HEK293 (cell line): ENCODE results near the gene TFAP2C.

Experiments
- CTCF ChIA-PET: fragments of 350-600 bp; formaldehyde crosslinking; extraction: SDS; loops from one replicate; lab custom pipeline; 2021; ENCODE audit warnings: antibody characterized with exemption; lab: Yijun Ruan, JAX
- POLR2A ChIA-PET: fragments of 300-600 bp; formaldehyde crosslinking; extraction: SDS; loops from one replicate; lab custom pipeline; 2020; ENCODE audit warnings: antibody characterized with exemption, inconsistent platforms; lab: Yijun Ruan, JAX
- H3K27ac ChIP-seq: fragments of 200-500 bp; sonication (Bioruptor generic); 2 replicates; pipeline ENCODE4 v1.5.1; 2014; ENCODE audit warnings: low read depth, low read length, control low read depth, inconsistent platforms; ENCODE audit errors: extremely low read depth
- H3K36me3 ChIP-seq, 2 experiments: fragments of 200-500 bp in 1 of 2; sonication (Bioruptor generic) in 1 of 2; 1 replicate in 1 of 2; 2 replicates in 1 of 2; pipeline ENCODE4 v1.5.1; 2014 to 2017; ENCODE audit warnings: inconsistent platforms in 2 of 2, low read length in 2 of 2; ENCODE audit not compliant: control insufficient read depth in 2 of 2, insufficient read depth in 1 of 2
- H3K4me1 ChIP-seq: fragments of 200-500 bp; sonication (Bioruptor generic); 2 replicates; pipeline ENCODE4 v1.5.1; 2014; ENCODE audit warnings: mild to moderate bottlenecking, low read length, inconsistent platforms; ENCODE audit not compliant: control insufficient read depth, insufficient read depth
- H3K4me3 ChIP-seq: 2 replicates; pipeline ENCODE4 v1.5.1; 2011; ENCODE audit warnings: low read depth, mild to moderate bottlenecking, control low read depth, low read length, moderate library complexity
- H3K9me3 ChIP-seq: fragments of 200-500 bp; sonication (Bioruptor generic); 2 replicates; pipeline ENCODE4 v1.5.1; 2014; ENCODE audit warnings: low read depth, low read length, inconsistent platforms; ENCODE audit not compliant: control insufficient read depth, insufficient read depth
- AEBP2 ChIP-seq: fragments of 450-650 bp; formaldehyde crosslinking; IDR thresholded peaks from 2 replicates; pipeline ENCODE4 v1.5.1; 2016; ENCODE audit warnings: missing biosample characterization, missing genetic modification characterization, borderline replicate concordance
- HOXA7 ChIP-seq: sonication (generic); formaldehyde crosslinking; IDR thresholded peaks from 2 replicates; pipeline ENCODE4 v1.8.1; 2022; ENCODE audit warnings: missing genetic modification reagents, borderline replicate concordance
- MYNN ChIP-seq: fragments of 450-650 bp; formaldehyde crosslinking; IDR thresholded peaks from 2 replicates; pipeline ENCODE4 v1.5.1; 2016; ENCODE audit warnings: missing biosample characterization, missing genetic modification characterization, borderline replicate concordance
- OSR2 ChIP-seq: fragments of 450-650 bp; formaldehyde crosslinking; IDR thresholded peaks from 2 replicates; pipeline ENCODE4 v1.5.1; 2016; ENCODE audit warnings: missing biosample characterization, missing genetic modification characterization
- SALL2 ChIP-seq: fragments of 450-650 bp; formaldehyde crosslinking; IDR thresholded peaks from 2 replicates; pipeline ENCODE4 v1.5.0; 2017; ENCODE audit warnings: missing biosample characterization, mild to moderate bottlenecking, missing genetic modification characterization, borderline replicate concordance
- SCRT2 ChIP-seq: fragments of 450-650 bp; formaldehyde crosslinking; IDR thresholded peaks from 2 replicates; pipeline ENCODE4 v1.5.1; 2016; ENCODE audit warnings: missing biosample characterization, missing genetic modification characterization
- TCF7L2 ChIP-seq: IDR thresholded peaks from 2 replicates; pipeline ENCODE4 v1.6.1; 2011; ENCODE audit warnings: low read depth, mild to moderate bottlenecking, inconsistent platforms, low read length, moderate library complexity, borderline replicate concordance
- ZBTB11 ChIP-seq: fragments of 450-650 bp; formaldehyde crosslinking; conservative IDR thresholded peaks from 2 replicates; pipeline ENCODE4 v1.5.1; 2016; ENCODE audit warnings: low read depth, missing biosample characterization, missing genetic modification characterization
- ZNF112 ChIP-seq: fragments of 450-650 bp; formaldehyde crosslinking; IDR thresholded peaks from 2 replicates; pipeline ENCODE4 v1.5.0; 2017; ENCODE audit warnings: missing biosample characterization, missing genetic modification characterization
- ZNF121 ChIP-seq: fragments of 450-650 bp; formaldehyde crosslinking; IDR thresholded peaks from 2 replicates; pipeline ENCODE4 v1.5.1; 2016; ENCODE audit warnings: missing biosample characterization, missing genetic modification characterization
- ZNF133 ChIP-seq: fragments of 450-650 bp; formaldehyde crosslinking; IDR thresholded peaks from 2 replicates; pipeline ENCODE4 v1.5.1; 2016; ENCODE audit warnings: missing biosample characterization, missing genetic modification characterization
- ZNF146 ChIP-seq: fragments of 450-650 bp; formaldehyde crosslinking; IDR thresholded peaks from 2 replicates; pipeline ENCODE4 v1.5.1; 2016; ENCODE audit warnings: missing biosample characterization, missing genetic modification characterization
- ZNF2 ChIP-seq: fragments of 450-650 bp; formaldehyde crosslinking; IDR thresholded peaks from 2 replicates; pipeline ENCODE4 v1.5.1; 2016; ENCODE audit warnings: missing biosample characterization, missing genetic modification characterization
- ZNF211 ChIP-seq: fragments of 450-650 bp; formaldehyde crosslinking; IDR thresholded peaks from 2 replicates; pipeline ENCODE4 v1.5.1; 2016; ENCODE audit warnings: low read depth, missing biosample characterization, missing genetic modification characterization
- ZNF24 ChIP-seq: fragments of 450-650 bp; formaldehyde crosslinking; IDR thresholded peaks from 2 replicates; pipeline ENCODE4 v1.5.1; 2016; ENCODE audit warnings: missing biosample characterization, missing genetic modification characterization
- ZNF280C ChIP-seq: fragments of 450-650 bp; formaldehyde crosslinking; IDR thresholded peaks from 2 replicates; pipeline ENCODE4 v1.5.1; 2016; ENCODE audit warnings: missing biosample characterization, missing genetic modification characterization
- ZNF335 ChIP-seq: fragments of 450-650 bp; formaldehyde crosslinking; conservative IDR thresholded peaks from 2 replicates; pipeline ENCODE4 v1.5.1; 2016; ENCODE audit warnings: missing biosample characterization, missing genetic modification characterization
- ZNF391 ChIP-seq: fragments of 450-650 bp; formaldehyde crosslinking; IDR thresholded peaks from 2 replicates; pipeline ENCODE4 v1.5.1; 2016; ENCODE audit warnings: low read depth, missing biosample characterization, missing genetic modification characterization, borderline replicate concordance
- ZNF561 ChIP-seq: fragments of 450-650 bp; IDR thresholded peaks from 2 replicates; pipeline ENCODE4 v1.5.1; 2018; ENCODE audit warnings: missing biosample characterization, missing genetic modification characterization, borderline replicate concordance
- ZNF629 ChIP-seq: fragments of 450-650 bp; formaldehyde crosslinking; IDR thresholded peaks from 2 replicates; pipeline ENCODE4 v1.5.1; 2017; ENCODE audit warnings: missing biosample characterization, missing genetic modification characterization
- ZNF76 ChIP-seq: fragments of 450-650 bp; formaldehyde crosslinking; IDR thresholded peaks from 2 replicates; pipeline ENCODE4; 2016; ENCODE audit warnings: low read depth, missing biosample characterization, missing genetic modification characterization, borderline replicate concordance
- ZNF777 ChIP-seq: fragments of 450-650 bp; formaldehyde crosslinking; IDR thresholded peaks from 2 replicates; pipeline ENCODE4 v1.5.1; 2017; ENCODE audit warnings: missing biosample characterization, missing genetic modification characterization, borderline replicate concordance
- ZNF843 ChIP-seq: fragments of 450-650 bp; formaldehyde crosslinking; IDR thresholded peaks from 2 replicates; pipeline ENCODE4 v1.5.1; 2016; ENCODE audit warnings: missing biosample characterization, missing genetic modification characterization
- ZSCAN18 ChIP-seq: fragments of 450-650 bp; formaldehyde crosslinking; IDR thresholded peaks from 2 replicates; pipeline ENCODE4 v1.5.1; 2016; ENCODE audit warnings: missing biosample characterization, missing genetic modification characterization

TFAP2C gene

GRCh38 chr20:56625837-56626236 lies 3.3 kb upstream of the TFAP2C start (continued):
- TF ChIP-seq ZBTB11 (tag by site-specific recombination): no peak
- TF ChIP-seq SALL2 (tag by site-specific recombination): no peak
- no peak for TF ChIP-seq MYNN (tag by site-specific recombination)
- TF ChIP-seq ZNF335 (tag by site-specific recombination): no peak
- TF ChIP-seq ZNF561 (tag by site-specific recombination): no peak
- TF ChIP-seq TCF7L2: no peak
- no peak for TF ChIP-seq ZNF211 (tag by site-specific recombination)
- no peak for TF ChIP-seq ZNF391 (tag by site-specific recombination)
- TF ChIP-seq ZNF280C: no peak
- no peak for TF ChIP-seq ZNF24 (tag by site-specific recombination)
- TF ChIP-seq ZNF146: no peak
- no peak for TF ChIP-seq OSR2
- no peak for TF ChIP-seq ZNF777 (tag by site-specific recombination)
- TF ChIP-seq ZNF629 (tag by site-specific recombination): no peak
- no peak for TF ChIP-seq ZNF76 (tag by site-specific recombination)

- CTCF ChIA-PET: no interaction called here
- TF ChIP-seq AEBP2 (no peak), ZNF2 (tag by site-specific recombination) (no peak), ZNF843 (tag by site-specific recombination) (no peak), HOXA7 (CRISPR knock-in tag) (no peak), ZSCAN18 (tag by site-specific recombination) (no peak), ZNF133 (tag by site-specific recombination) (no peak), ZNF121 (tag by site-specific recombination) (no peak), ZNF112 (tag by site-specific recombination) (no peak), SCRT2 (tag by site-specific recombination) (no peak)
- no peak overlapping the region for H3K4me3 ChIP-seq
Observed at GRCh38 chr20:56626367-56627121, 2.6 kb upstream of the TFAP2C start.

More at GRCh38 chr20:56626367-56627121, 2.6 kb upstream of the TFAP2C start:
- H3K27ac ChIP-seq: no peak overlapping the region
- no peaks in the 10 kb centered on the region for H3K4me1 ChIP-seq
- POLR2A ChIA-PET: no interaction called here
- peaks cover 0 to 3% of the 10 kb centered on the region in 2 experiments; a peak in 1 of 3 replicates for H3K36me3 ChIP-seq
- no peaks in the 10 kb centered on the region for H3K9me3 ChIP-seq
